ENCODE measurements around the gene ZNF397.
A peak's percentile ranks its signal among the peaks of the same experiment; 100 is the strongest.

ZNF397 gene

GRCh38 chr18:35284841-35285240, 44.0 kb downstream of the ZNF397 start:
- no peaks in the 10 kb centered on the region for H3K27me3 ChIP-seq (ENCODE audit: low read length)
- H3K9me3 ChIP-seq (ENCODE audit: insufficient read depth, low read length): peaks cover 25% of the 10 kb centered on the region; the same call in 1 of the 2 replicates
- H3K9ac ChIP-seq (ENCODE audit: low read length): no peak overlapping the region
- no peak overlapping the region for H3K27ac ChIP-seq (ENCODE audit: low read depth, low read length)
- H4K20me1 ChIP-seq (ENCODE audit: low read depth, low read length): no peaks in the 10 kb centered on the region
- no peak overlapping the region for H2AFZ ChIP-seq (ENCODE audit: low read depth, low read length, severe bottlenecking)
- H3K4me3 ChIP-seq (ENCODE audit: insufficient read depth, low read length, poor library complexity, severe bottlenecking): no peak overlapping the region
- no peak overlapping the region for H3K4me2 ChIP-seq (ENCODE audit: low read depth, low read length, poor library complexity, severe bottlenecking)
- no peaks in the 10 kb centered on the region for H3F3A ChIP-seq (ENCODE audit: insufficient read depth)
- H3K36me3 ChIP-seq (ENCODE audit: low read length): peaks cover 41% of the 10 kb centered on the region
- TF ChIP-seq, protein P1, sequence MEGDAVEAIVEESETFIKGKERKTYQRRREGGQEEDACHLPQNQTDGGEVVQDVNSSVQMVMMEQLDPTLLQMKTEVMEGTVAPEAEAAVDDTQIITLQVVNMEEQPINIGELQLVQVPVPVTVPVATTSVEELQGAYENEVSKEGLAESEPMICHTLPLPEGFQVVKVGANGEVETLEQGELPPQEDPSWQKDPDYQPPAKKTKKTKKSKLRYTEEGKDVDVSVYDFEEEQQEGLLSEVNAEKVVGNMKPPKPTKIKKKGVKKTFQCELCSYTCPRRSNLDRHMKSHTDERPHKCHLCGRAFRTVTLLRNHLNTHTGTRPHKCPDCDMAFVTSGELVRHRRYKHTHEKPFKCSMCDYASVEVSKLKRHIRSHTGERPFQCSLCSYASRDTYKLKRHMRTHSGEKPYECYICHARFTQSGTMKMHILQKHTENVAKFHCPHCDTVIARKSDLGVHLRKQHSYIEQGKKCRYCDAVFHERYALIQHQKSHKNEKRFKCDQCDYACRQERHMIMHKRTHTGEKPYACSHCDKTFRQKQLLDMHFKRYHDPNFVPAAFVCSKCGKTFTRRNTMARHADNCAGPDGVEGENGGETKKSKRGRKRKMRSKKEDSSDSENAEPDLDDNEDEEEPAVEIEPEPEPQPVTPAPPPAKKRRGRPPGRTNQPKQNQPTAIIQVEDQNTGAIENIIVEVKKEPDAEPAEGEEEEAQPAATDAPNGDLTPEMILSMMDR (IDR thresholded peaks at IDR 0.05; ENCODE audit: insufficient read depth, low read length, poor library complexity, severe bottlenecking): no peak
- TF ChIP-seq EZH2phosphoT487 (conservative IDR thresholded peaks at IDR 0.05; ENCODE audit: low read length): no peak
- no peaks in the 10 kb centered on the region for H3K9me2 ChIP-seq (replicated peaks; ENCODE audit: insufficient read depth, low read length)
- H3K79me2 ChIP-seq (ENCODE audit: insufficient read depth, low read length): peaks cover 61% of the 10 kb centered on the region

GRCh38 chr18:35289293-35289692, 48.5 kb downstream of the ZNF397 start:
- Histone ChIP-seq H3K27me3 (ENCODE audit: low read length) (no peaks in the 10 kb centered on the region), H3K79me2 (ENCODE audit: insufficient read depth, low read length) (peaks cover 82% of the 10 kb centered on the region), H3K9me2 (replicated peaks; ENCODE audit: insufficient read depth, low read length) (no peaks in the 10 kb centered on the region), H3K36me3 (ENCODE audit: low read length) (peaks cover 23% of the 10 kb centered on the region), H3K27ac (ENCODE audit: low read depth, low read length) (peak overlapping the region; percentile 44), H2AFZ (ENCODE audit: low read depth, low read length, severe bottlenecking) (peak overlapping the region; percentile 93), H3K9me3 (ENCODE audit: insufficient read depth, low read length) (peaks cover 10% of the 10 kb centered on the region; the same call in 1 of the 2 replicates), H4K20me1 (ENCODE audit: low read depth, low read length) (no peaks in the 10 kb centered on the region), H3K4me3 (ENCODE audit: insufficient read depth, low read length, poor library complexity, severe bottlenecking) (peak overlapping the region; percentile 77), H3K4me2 (ENCODE audit: low read depth, low read length, poor library complexity, severe bottlenecking) (peak overlapping the region; percentile 77), H3K9ac (ENCODE audit: low read length) (peak overlapping the region; percentile 84), H3F3A (ENCODE audit: insufficient read depth) (no peaks in the 10 kb centered on the region)
- TF ChIP-seq, protein P1 (IDR thresholded peaks at IDR 0.05; ENCODE audit: insufficient read depth, low read length, poor library complexity, severe bottlenecking): no peak
- no peak for TF ChIP-seq EZH2phosphoT487 (conservative IDR thresholded peaks at IDR 0.05; ENCODE audit: low read length)

DNA sequence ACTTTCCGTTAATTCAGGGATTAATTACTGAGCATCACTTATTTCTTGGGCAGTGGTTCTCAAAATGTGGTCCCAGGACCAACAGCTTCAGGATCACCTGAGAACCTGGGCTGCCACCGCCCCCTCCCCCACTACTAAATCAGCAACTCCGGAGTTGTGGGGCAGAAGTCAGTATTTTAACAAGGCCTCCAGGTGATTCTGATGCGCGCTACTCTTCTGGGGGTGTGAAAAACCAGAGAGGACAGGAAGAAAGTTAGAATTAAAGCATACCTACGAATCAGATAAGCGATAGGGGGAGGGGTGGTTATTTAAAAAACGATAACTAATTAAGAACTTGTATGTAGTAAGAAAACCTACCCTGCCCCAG, 48.9 kb downstream of the ZNF397 start:
- Histone ChIP-seq H3K9ac (ENCODE audit: low read length) (peak overlapping the region; percentile 84), H3F3A (ENCODE audit: insufficient read depth) (no peaks in the 10 kb centered on the region), H3K4me3 (ENCODE audit: insufficient read depth, low read length, poor library complexity, severe bottlenecking) (peak overlapping the region; percentile 77), H3K9me2 (replicated peaks; ENCODE audit: insufficient read depth, low read length) (no peaks in the 10 kb centered on the region), H4K20me1 (ENCODE audit: low read depth, low read length) (no peaks in the 10 kb centered on the region), H3K27me3 (ENCODE audit: low read length) (no peaks in the 10 kb centered on the region), H2AFZ (ENCODE audit: low read depth, low read length, severe bottlenecking) (peak overlapping the region; percentile 93), H3K36me3 (ENCODE audit: low read length) (peaks cover 19% of the 10 kb centered on the region; the same call in 1 of the 2 replicates), H3K4me2 (ENCODE audit: low read depth, low read length, poor library complexity, severe bottlenecking) (peak overlapping the region; percentile 77), H3K9me3 (ENCODE audit: insufficient read depth, low read length) (peaks cover 6% of the 10 kb centered on the region; the same call in 1 of the 2 replicates), H3K27ac (ENCODE audit: low read depth, low read length) (peak overlapping the region; percentile 44), H3K79me2 (ENCODE audit: insufficient read depth, low read length) (peaks cover 79% of the 10 kb centered on the region)
- no peak for TF ChIP-seq EZH2phosphoT487 (conservative IDR thresholded peaks at IDR 0.05; ENCODE audit: low read length)
- TF ChIP-seq, protein P1 (IDR thresholded peaks at IDR 0.05; ENCODE audit: insufficient read depth, low read length, poor library complexity, severe bottlenecking): no peak
